HG02852 (cell line): ENCODE results near the gene PLEKHF1.

ENCODE experiments used
- ATAC-seq: cut with Tn5 transposase; IDR thresholded peaks from one replicate; pipeline ENCODE4 v1.9.1; 2021; ENCODE audit warnings: mild to moderate bottlenecking, moderate library complexity; ENCODE audit not compliant: unreplicated experiment

PLEKHF1 gene

DNA sequence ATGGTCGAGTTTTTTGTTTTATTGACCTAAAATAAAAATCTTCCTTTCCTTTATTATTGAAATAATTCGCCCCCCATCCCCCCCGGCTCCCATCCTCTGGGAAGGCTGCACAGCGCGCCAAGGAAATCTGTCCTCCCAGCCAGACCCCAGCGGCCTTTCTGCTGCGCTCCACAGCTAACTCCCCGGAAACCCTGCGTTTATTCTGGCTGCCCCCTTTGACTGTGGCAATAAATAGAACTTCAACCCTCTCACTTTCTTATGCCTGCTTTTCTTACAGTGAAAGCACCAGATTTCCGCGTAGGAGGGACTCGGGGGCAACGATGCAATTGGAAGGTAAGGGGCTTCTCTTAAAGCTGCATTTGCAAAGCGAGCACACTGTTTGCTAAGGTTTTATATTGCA is 59.5 kb downstream of the PLEKHF1 start:
- ATAC-seq, result no peak
